ENCODE data around the gene SHC1. TPM values are rescaled to one million over a fixed set of nuclear protein-coding genes. Genes with fewer than 3 reads are reported as not detected.

The SHC1 gene
- total RNA-seq, 1 experiment from 2014 or later: 199 TPM

DNA sequence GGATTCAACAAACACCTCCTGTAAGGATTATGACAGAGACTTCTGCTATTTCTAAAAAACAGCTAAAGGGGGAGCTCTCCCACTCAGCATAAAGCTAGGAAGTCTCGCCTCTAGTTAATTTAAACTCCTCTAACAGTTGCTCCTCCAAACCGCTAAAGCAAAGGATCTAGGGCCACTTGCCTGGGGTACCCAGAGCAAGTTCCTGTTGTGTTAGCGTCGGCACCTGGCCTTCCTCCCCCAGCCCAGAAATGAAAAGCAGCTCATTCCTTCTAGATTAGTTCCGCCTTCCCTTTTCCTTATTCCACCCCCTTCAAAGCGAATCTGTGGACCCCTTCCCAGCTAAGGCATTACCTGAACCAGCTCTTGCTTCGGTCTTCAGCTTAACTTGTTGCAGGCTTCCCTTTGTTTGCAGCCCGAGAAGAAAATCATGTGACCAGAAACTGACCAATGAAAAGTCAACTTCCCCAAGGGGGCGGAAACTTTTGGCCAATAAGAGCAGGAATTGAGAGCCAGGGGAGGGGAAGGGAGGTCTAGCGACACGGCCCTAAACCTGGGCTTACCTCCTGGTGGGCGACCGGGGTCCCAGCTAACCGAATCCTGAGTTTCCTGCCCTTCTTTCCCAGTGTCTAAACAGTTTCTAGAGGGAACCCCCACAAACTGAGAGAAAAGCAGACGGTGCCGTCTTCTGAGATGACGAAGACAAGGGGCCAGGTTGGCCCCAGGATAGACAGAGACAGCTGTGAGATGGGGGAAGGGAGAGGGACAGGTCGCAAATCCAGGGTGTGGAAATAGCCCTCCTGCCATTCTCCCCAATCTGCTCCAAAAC lies 14.6 kb downstream of the SHC1 start, which contains the start of gene PBXIP1 (continued):
- TF ChIP-seq NFE2L1 (CRISPR knock-in tag; IDR thresholded peaks at IDR 0.05) (no peak), CBFB (CRISPR knock-in tag; IDR thresholded peaks at IDR 0.05; ENCODE audit: low read depth) (no peak)

DNA sequence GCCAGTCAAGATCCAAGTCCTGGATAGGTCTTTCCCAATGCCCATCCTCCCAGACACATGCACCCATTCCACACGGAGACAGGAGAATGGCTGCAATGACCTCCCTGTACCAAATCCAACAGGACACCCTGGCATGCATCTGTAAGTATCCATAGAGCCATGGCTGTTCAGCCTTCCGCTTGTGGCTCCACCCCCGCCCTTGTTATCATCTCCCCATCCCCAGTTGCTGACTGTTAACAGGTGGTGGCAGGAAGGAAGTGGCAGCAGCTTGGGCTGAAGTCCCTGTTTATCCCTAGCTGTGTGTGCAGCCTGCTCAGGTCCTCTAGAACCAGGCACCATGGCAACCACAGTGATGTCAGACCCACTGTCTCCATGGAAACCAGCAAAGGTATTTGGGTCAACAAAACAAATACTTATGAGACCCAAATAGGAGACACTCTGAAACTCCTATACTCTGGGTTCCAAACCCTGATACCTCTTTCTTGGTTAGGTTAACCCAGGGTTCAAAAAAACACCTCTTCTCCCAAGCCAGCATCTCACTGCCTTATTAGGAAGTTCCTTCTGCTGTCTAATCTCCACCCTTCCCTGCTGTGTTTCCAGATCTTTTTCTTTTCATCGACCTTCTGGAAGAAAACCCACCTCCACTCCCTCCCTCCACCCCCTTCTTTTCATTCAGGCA lies 15.4 kb downstream of the SHC1 start:
- peaks cover 48% of the 10 kb centered on the region for H3K4me1 Mint-ChIP-seq
- CTCF ChIA-PET: interaction anchor here (0.6 to 3.8 kb wide), 27 partner anchors 17 to 409 kb away, joined by 3 to 77 read pairs (median 5); partner anchors contain the start of genes ADAM15, FLAD1, KRTCAP2 and LENEP
- TF ChIP-seq FOXJ3 (CRISPR knock-in tag; IDR thresholded peaks at IDR 0.05; ENCODE audit: borderline replicate concordance): no peak
- TF ChIP-seq PRRX2 (CRISPR knock-in tag; IDR thresholded peaks at IDR 0.05): no peak
- no peak for TF ChIP-seq TCF7 (CRISPR knock-in tag; IDR thresholded peaks at IDR 0.05; ENCODE audit: low read depth)
- TF ChIP-seq ZNF423 (CRISPR knock-in tag; IDR thresholded peaks at IDR 0.05): no peak
- TF ChIP-seq, protein P1, sequence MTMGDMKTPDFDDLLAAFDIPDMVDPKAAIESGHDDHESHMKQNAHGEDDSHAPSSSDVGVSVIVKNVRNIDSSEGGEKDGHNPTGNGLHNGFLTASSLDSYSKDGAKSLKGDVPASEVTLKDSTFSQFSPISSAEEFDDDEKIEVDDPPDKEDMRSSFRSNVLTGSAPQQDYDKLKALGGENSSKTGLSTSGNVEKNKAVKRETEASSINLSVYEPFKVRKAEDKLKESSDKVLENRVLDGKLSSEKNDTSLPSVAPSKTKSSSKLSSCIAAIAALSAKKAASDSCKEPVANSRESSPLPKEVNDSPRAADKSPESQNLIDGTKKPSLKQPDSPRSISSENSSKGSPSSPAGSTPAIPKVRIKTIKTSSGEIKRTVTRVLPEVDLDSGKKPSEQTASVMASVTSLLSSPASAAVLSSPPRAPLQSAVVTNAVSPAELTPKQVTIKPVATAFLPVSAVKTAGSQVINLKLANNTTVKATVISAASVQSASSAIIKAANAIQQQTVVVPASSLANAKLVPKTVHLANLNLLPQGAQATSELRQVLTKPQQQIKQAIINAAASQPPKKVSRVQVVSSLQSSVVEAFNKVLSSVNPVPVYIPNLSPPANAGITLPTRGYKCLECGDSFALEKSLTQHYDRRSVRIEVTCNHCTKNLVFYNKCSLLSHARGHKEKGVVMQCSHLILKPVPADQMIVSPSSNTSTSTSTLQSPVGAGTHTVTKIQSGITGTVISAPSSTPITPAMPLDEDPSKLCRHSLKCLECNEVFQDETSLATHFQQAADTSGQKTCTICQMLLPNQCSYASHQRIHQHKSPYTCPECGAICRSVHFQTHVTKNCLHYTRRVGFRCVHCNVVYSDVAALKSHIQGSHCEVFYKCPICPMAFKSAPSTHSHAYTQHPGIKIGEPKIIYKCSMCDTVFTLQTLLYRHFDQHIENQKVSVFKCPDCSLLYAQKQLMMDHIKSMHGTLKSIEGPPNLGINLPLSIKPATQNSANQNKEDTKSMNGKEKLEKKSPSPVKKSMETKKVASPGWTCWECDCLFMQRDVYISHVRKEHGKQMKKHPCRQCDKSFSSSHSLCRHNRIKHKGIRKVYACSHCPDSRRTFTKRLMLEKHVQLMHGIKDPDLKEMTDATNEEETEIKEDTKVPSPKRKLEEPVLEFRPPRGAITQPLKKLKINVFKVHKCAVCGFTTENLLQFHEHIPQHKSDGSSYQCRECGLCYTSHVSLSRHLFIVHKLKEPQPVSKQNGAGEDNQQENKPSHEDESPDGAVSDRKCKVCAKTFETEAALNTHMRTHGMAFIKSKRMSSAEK (CRISPR knock-in tag; IDR thresholded peaks at IDR 0.05; ENCODE audit: borderline replicate concordance): no peak
- TF ChIP-seq SMAD4 (CRISPR knock-in tag; IDR thresholded peaks at IDR 0.05): no peak
- TF ChIP-seq, protein P2, sequence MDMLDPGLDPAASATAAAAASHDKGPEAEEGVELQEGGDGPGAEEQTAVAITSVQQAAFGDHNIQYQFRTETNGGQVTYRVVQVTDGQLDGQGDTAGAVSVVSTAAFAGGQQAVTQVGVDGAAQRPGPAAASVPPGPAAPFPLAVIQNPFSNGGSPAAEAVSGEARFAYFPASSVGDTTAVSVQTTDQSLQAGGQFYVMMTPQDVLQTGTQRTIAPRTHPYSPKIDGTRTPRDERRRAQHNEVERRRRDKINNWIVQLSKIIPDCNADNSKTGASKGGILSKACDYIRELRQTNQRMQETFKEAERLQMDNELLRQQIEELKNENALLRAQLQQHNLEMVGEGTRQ (CRISPR knock-in tag; IDR thresholded peaks at IDR 0.05): no peak
- no peak for TF ChIP-seq ZNF396 (CRISPR knock-in tag; IDR thresholded peaks at IDR 0.05; ENCODE audit: borderline replicate concordance)
- TF ChIP-seq, protein P3, sequence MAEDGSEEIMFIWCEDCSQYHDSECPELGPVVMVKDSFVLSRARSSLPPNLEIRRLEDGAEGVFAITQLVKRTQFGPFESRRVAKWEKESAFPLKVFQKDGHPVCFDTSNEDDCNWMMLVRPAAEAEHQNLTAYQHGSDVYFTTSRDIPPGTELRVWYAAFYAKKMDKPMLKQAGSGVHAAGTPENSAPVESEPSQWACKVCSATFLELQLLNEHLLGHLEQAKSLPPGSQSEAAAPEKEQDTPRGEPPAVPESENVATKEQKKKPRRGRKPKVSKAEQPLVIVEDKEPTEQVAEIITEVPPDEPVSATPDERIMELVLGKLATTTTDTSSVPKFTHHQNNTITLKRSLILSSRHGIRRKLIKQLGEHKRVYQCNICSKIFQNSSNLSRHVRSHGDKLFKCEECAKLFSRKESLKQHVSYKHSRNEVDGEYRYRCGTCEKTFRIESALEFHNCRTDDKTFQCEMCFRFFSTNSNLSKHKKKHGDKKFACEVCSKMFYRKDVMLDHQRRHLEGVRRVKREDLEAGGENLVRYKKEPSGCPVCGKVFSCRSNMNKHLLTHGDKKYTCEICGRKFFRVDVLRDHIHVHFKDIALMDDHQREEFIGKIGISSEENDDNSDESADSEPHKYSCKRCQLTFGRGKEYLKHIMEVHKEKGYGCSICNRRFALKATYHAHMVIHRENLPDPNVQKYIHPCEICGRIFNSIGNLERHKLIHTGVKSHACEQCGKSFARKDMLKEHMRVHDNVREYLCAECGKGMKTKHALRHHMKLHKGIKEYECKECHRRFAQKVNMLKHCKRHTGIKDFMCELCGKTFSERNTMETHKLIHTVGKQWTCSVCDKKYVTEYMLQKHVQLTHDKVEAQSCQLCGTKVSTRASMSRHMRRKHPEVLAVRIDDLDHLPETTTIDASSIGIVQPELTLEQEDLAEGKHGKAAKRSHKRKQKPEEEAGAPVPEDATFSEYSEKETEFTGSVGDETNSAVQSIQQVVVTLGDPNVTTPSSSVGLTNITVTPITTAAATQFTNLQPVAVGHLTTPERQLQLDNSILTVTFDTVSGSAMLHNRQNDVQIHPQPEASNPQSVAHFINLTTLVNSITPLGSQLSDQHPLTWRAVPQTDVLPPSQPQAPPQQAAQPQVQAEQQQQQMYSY (CRISPR knock-in tag; IDR thresholded peaks at IDR 0.05): no peak
- no peak for TF ChIP-seq ETV6 (CRISPR knock-in tag; IDR thresholded peaks at IDR 0.05)
- TF ChIP-seq FOXK1 (CRISPR knock-in tag; IDR thresholded peaks at IDR 0.05): no peak
- no peak for TF ChIP-seq TP53 (CRISPR knock-in tag; IDR thresholded peaks at IDR 0.05)
- no peak for TF ChIP-seq EMX1 (CRISPR knock-in tag; IDR thresholded peaks at IDR 0.05)
- TF ChIP-seq OVOL2 (CRISPR knock-in tag; IDR thresholded peaks at IDR 0.05; ENCODE audit: borderline replicate concordance): no peak
- TF ChIP-seq, protein P4, sequence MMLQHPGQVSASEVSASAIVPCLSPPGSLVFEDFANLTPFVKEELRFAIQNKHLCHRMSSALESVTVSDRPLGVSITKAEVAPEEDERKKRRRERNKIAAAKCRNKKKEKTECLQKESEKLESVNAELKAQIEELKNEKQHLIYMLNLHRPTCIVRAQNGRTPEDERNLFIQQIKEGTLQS (CRISPR knock-in tag; conservative IDR thresholded peaks at IDR 0.05): no peak
- TF ChIP-seq, protein P5, sequence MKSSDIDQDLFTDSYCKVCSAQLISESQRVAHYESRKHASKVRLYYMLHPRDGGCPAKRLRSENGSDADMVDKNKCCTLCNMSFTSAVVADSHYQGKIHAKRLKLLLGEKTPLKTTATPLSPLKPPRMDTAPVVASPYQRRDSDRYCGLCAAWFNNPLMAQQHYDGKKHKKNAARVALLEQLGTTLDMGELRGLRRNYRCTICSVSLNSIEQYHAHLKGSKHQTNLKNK (CRISPR knock-in tag; IDR thresholded peaks at IDR 0.05): no peak
- no peak for TF ChIP-seq ESRRA (CRISPR knock-in tag; IDR thresholded peaks at IDR 0.05; ENCODE audit: borderline replicate concordance)
- no peak for TF ChIP-seq JUN (CRISPR knock-in tag; IDR thresholded peaks at IDR 0.05)
- TF ChIP-seq, protein P6, sequence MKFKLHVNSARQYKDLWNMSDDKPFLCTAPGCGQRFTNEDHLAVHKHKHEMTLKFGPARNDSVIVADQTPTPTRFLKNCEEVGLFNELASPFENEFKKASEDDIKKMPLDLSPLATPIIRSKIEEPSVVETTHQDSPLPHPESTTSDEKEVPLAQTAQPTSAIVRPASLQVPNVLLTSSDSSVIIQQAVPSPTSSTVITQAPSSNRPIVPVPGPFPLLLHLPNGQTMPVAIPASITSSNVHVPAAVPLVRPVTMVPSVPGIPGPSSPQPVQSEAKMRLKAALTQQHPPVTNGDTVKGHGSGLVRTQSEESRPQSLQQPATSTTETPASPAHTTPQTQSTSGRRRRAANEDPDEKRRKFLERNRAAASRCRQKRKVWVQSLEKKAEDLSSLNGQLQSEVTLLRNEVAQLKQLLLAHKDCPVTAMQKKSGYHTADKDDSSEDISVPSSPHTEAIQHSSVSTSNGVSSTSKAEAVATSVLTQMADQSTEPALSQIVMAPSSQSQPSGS (CRISPR knock-in tag; IDR thresholded peaks at IDR 0.05; ENCODE audit: borderline replicate concordance, low read depth): no peak
- TF ChIP-seq, protein P7, sequence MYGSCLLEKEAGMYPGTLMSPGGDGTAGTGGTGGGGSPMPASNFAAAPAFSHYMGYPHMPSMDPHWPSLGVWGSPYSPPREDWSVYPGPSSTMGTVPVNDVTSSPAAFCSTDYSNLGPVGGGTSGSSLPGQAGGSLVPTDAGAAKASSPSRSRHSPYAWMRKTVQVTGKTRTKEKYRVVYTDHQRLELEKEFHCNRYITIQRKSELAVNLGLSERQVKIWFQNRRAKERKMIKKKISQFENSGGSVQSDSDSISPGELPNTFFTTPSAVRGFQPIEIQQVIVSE (CRISPR knock-in tag; IDR thresholded peaks at IDR 0.05; ENCODE audit: borderline replicate concordance): no peak
- no peaks in the 10 kb centered on the region for H3K9me3 Mint-ChIP-seq
- peak overlapping the region; percentile 97 for H3K4me3 Mint-ChIP-seq
- POLR2A ChIA-PET: interaction anchor here (1.3 to 4.6 kb wide), 7 partner anchors 11 to 85 kb away, joined by 3 to 66 read pairs (median 8); partner anchors contain the start of genes CKS1B, FLAD1, KCNN3 and PMVK
- H3K27me3 Mint-ChIP-seq (ENCODE audit: low read depth): no peaks in the 10 kb centered on the region
- ATAC-seq (peak; percentile 20), DNase-seq (ENCODE audit: low spot score) (peak; percentile 49)
- H3K27ac Mint-ChIP-seq: peak overlapping the region; percentile 99
- H3K36me3 Mint-ChIP-seq: peaks cover 8% of the 10 kb centered on the region
